Fibroblast of lung (primary cell): ENCODE data around the gene METTL22. TPM values are rescaled to one million over a fixed set of nuclear protein-coding genes. Genes with fewer than 3 reads are reported as not detected.
A peak's percentile ranks its signal among the peaks of the same experiment; 100 is the strongest.

Source experiments
- DNase-seq, 2 donors: peaks; one replicate each; pipeline versions ENCODE4 v3.0.0 to v3.0.0-alpha.2; 2010; ENCODE audit warnings: low read depth in 2 of 2
- H2AFZ ChIP-seq: 2 replicates; pipeline ENCODE4 v1.5.1; 2012; ENCODE audit warnings: low read length, control low read depth, inconsistent platforms
- H3K27ac ChIP-seq: 2 replicates; pipeline ENCODE4 v1.5.1; 2011; ENCODE audit warnings: low read length, control low read depth; ENCODE audit not compliant: insufficient read depth
- H3K27me3 ChIP-seq: 2 replicates; pipeline ENCODE4 v1.5.1; 2011; ENCODE audit warnings: mild to moderate bottlenecking, low read length; ENCODE audit not compliant: control insufficient read depth, insufficient read depth
- H3K36me3 ChIP-seq: 2 replicates; pipeline ENCODE4 v1.5.1; 2011; ENCODE audit warnings: low read length; ENCODE audit not compliant: control insufficient read depth, insufficient read depth
- H3K4me1 ChIP-seq: 2 replicates; pipeline ENCODE4 v1.5.1; 2011; ENCODE audit warnings: low read length; ENCODE audit not compliant: control insufficient read depth, insufficient read depth; ENCODE audit errors: extremely low read depth
- H3K4me2 ChIP-seq: 2 replicates; pipeline ENCODE4 v1.5.1; 2011; ENCODE audit warnings: low read length, control low read depth; ENCODE audit not compliant: insufficient read depth; ENCODE audit errors: extremely low read depth
- H3K4me3 ChIP-seq, 4 experiments: fragments of 200-600 bp in 1 of 4; sonication (generic) in 1 of 4; replicated peaks in 1 of 4; 2 replicates each; pipeline ENCODE4 v1.5.1; 2011 to 2016; ENCODE audit warnings: low read length in 4 of 4, low read depth in 3 of 4, mild to moderate bottlenecking in 3 of 4, control low read depth in 2 of 4, inconsistent platforms in 1 of 4, mixed read lengths in 1 of 4; ENCODE audit not compliant: insufficient read depth in 1 of 4; ENCODE audit errors: control extremely low read depth in 1 of 4
- H3K79me2 ChIP-seq: 2 replicates; pipeline ENCODE4 v1.5.1; 2012; ENCODE audit warnings: mild to moderate bottlenecking, low read length, inconsistent platforms; ENCODE audit not compliant: control insufficient read depth, insufficient read depth
- H3K9ac ChIP-seq: 2 replicates; pipeline ENCODE4 v1.5.1; 2011; ENCODE audit warnings: mild to moderate bottlenecking, low read length, control low read depth; ENCODE audit not compliant: insufficient read depth
- H3K9me3 ChIP-seq: 2 replicates; pipeline ENCODE4 v1.5.1; 2012; ENCODE audit warnings: low read depth, low read length; ENCODE audit not compliant: control insufficient read depth, insufficient read depth
- H4K20me1 ChIP-seq: 2 replicates; pipeline ENCODE4 v1.5.1; 2011; ENCODE audit warnings: low read length; ENCODE audit not compliant: control insufficient read depth, insufficient read depth; ENCODE audit errors: extremely low read depth
- CTCF ChIP-seq, 2 donors: IDR thresholded peaks in 1 of 2; conservative IDR thresholded peaks in 1 of 2; 1 replicate in 1 of 2; 2 replicates in 1 of 2; pipeline ENCODE4 v1.5.1; 2011 to 2012; ENCODE audit warnings: low read length in 2 of 2, control low read depth in 1 of 2, inconsistent platforms in 1 of 2, low read depth in 1 of 2, mild to moderate bottlenecking in 1 of 2
- EZH2 ChIP-seq: IDR thresholded peaks from 2 replicates; pipeline ENCODE4 v1.5.1; 2012; ENCODE audit warnings: low read length, control low read depth, mild to moderate bottlenecking; ENCODE audit errors: missing control alignments
- polyA plus RNA-seq, 2 donors: library from polyadenylated mRNA; depleted of rRNA in 1 of 2; stranded (reverse) in 1 of 2; unstranded in 1 of 2; fragments of >200 nt; gene quantifications; 2 replicates each; pipeline ENCODE4 v1.2.1, GENCODE V29; 2011 to 2012; ENCODE audit warnings: missing spikeins in 1 of 2
- total RNA-seq: library from RNA; depleted of rRNA; stranded (reverse); fragments of >200 nt; gene quantifications from 2 replicates; pipeline ENCODE4 v1.2.1, GENCODE V29; 2014

METTL22 gene
- total and polyA plus RNA-seq, 2 donors (not counting 1 experiment from before 2014, with no cell fraction given): 27.4 to 30.8 TPM

- no peak overlapping the region for H3K4me3 ChIP-seq
- H3K9ac ChIP-seq: no peak overlapping the region
- peaks cover 8% of the 10 kb centered on the region for H3K27me3 ChIP-seq
- H3K36me3 ChIP-seq: no peaks in the 10 kb centered on the region
- DNase-seq: peak; percentile 25 to 36
- H3K79me2 ChIP-seq: no peaks in the 10 kb centered on the region
- H4K20me1 ChIP-seq: no peaks in the 10 kb centered on the region
- peaks cover 3% of the 10 kb centered on the region for H3K4me1 ChIP-seq
- H3K9me3 ChIP-seq: no peaks in the 10 kb centered on the region
- H3K27ac ChIP-seq: no peak overlapping the region
- no peak overlapping the region for H2AFZ ChIP-seq
- H3K4me2 ChIP-seq: no peak overlapping the region
- TF ChIP-seq CTCF (conservative IDR thresholded peaks at IDR 0.05 in 1 of 2, IDR thresholded peaks at IDR 0.05 in 1 of 2; ENCODE audit: low read depth in 1 of 2, low read length in 2 of 2): no peak
- no peak for TF ChIP-seq EZH2
These were observed 38.3 kb upstream of the METTL22 start for GRCh38 chr16:8583199-8583598.

- Histone ChIP-seq H3K4me2 (no peak overlapping the region), H3K4me1 (peaks cover 3% of the 10 kb centered on the region), H3K9me3 (no peaks in the 10 kb centered on the region), H3K27me3 (peaks cover 13% of the 10 kb centered on the region), H3K79me2 (no peaks in the 10 kb centered on the region), H3K27ac (no peak overlapping the region), H3K36me3 (no peaks in the 10 kb centered on the region), H3K9ac (no peak overlapping the region), H2AFZ (no peak overlapping the region), H4K20me1 (no peaks in the 10 kb centered on the region), H3K4me3 (no peak overlapping the region)
- no peak for TF ChIP-seq EZH2
- TF ChIP-seq CTCF (conservative IDR thresholded peaks at IDR 0.05 in 1 of 2, IDR thresholded peaks at IDR 0.05 in 1 of 2; ENCODE audit: low read depth in 1 of 2, low read length in 2 of 2): no peak
- no peak for DNase-seq
These were observed 37.8 kb upstream of the METTL22 start for GRCh38 chr16:8583732-8584131.

- H3K4me3 ChIP-seq: no peak overlapping the region
- no peaks in the 10 kb centered on the region for H3K79me2 ChIP-seq
- DNase-seq: no peak
- H3K27me3 ChIP-seq: peaks cover 26% of the 10 kb centered on the region
- TF ChIP-seq CTCF (conservative IDR thresholded peaks at IDR 0.05 in 1 of 2, IDR thresholded peaks at IDR 0.05 in 1 of 2; ENCODE audit: low read depth in 1 of 2, low read length in 2 of 2): no peak
- no peak for TF ChIP-seq EZH2
- no peak overlapping the region for H2AFZ ChIP-seq
- no peaks in the 10 kb centered on the region for H3K36me3 ChIP-seq
- H3K4me2 ChIP-seq: no peak overlapping the region
- no peaks in the 10 kb centered on the region for H4K20me1 ChIP-seq
- H3K9ac ChIP-seq: no peak overlapping the region
- H3K9me3 ChIP-seq: no peaks in the 10 kb centered on the region
- H3K4me1 ChIP-seq: peaks cover 3% of the 10 kb centered on the region
- no peak overlapping the region for H3K27ac ChIP-seq
These were observed 36.5 kb upstream of the METTL22 start for GRCh38 chr16:8585041-8585440.
